ENCODE measurements around the gene TBX4.
"Not testable (repeated sequence)": the region's sequence is repeated elsewhere in the genome, so short reads cannot be mapped to it uniquely, and the experiment has no call there.

The TBX4 gene

DNA sequence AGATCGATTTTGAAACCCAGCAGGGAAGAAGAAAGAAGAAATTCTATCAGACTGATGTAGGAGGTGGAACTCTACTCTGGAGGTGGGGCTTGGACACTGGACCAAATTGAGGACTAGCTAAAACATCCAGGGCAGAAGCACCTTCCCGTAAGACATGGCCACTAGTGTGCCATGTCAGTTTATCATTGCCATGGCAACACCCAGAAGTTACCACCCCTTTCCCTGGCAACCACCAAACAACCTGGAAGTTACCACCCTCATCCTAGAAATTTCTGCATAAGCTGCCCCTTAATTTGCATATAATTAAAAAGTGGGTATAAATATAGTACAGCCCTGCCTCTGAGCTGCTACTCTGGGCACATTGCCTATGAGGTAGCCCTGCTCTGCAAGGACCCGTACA lies 72.1 kb downstream of the TBX4 start:
- no CpG with 5 or more reads among the region's 3 CpGs for WGBS, 2 donors (ENCODE audit: extremely low coverage in 2 of 2, insufficient read length in 2 of 2, insufficient replicate concordance in 1 of 2)
- Histone ChIP-seq H2BK120ac (ENCODE audit: low read depth, low read length) (no peak overlapping the region), H3K4me1 (ENCODE audit: control insufficient read depth in 2 of 2, insufficient read depth in 1 of 2, low read depth in 1 of 2, low read length in 2 of 2) (no peaks in the 10 kb centered on the region), H3K9me3 (replicated peaks in 1 of 2; ENCODE audit: control insufficient read depth in 2 of 2, insufficient read depth in 1 of 2, low read depth in 1 of 2, low read length in 2 of 2) (no peaks in the 10 kb centered on the region), H3K36me3 (replicated peaks in 1 of 2; ENCODE audit: control insufficient read depth in 2 of 2, insufficient read depth in 2 of 2, low read length in 2 of 2) (no peaks in the 10 kb centered on the region), H2BK12ac (ENCODE audit: low read length) (no peak overlapping the region), H3K27ac (replicated peaks; ENCODE audit: low read length) (no peak overlapping the region), H2BK5ac (ENCODE audit: low read length) (no peak overlapping the region), H3K18ac (ENCODE audit: low read length) (no peak overlapping the region), H3K4ac (ENCODE audit: low read length) (no peak overlapping the region), H3K4me2 (ENCODE audit: insufficient read depth, low read length, poor library complexity, severe bottlenecking) (no peak overlapping the region), H3K14ac (ENCODE audit: low read length) (no peak overlapping the region), H2BK15ac (ENCODE audit: low read length) (no peak overlapping the region), H2AFZ (ENCODE audit: low read length) (no peak overlapping the region), H3K27me3 (ENCODE audit: control insufficient read depth in 3 of 3, insufficient read depth in 3 of 3, low read depth in 1 of 3, low read length in 3 of 3) (peaks cover 0 to 6% (median 0%) of the 10 kb centered on the region in 3 experiments), H4K91ac (ENCODE audit: low read depth, low read length, poor library complexity) (no peak overlapping the region), H3K4me3 (ENCODE audit: low read length in 2 of 2) (no peak overlapping the region), H3K23ac (ENCODE audit: low read depth, low read length, poor library complexity) (no peak overlapping the region), H2AK5ac (ENCODE audit: low read depth, low read length) (no peak overlapping the region), H4K8ac (ENCODE audit: low read depth, low read length) (no peak overlapping the region), H3K9ac (ENCODE audit: low read depth, low read length, poor library complexity) (no peak overlapping the region), H3K79me1 (ENCODE audit: low read depth, low read length) (no peaks in the 10 kb centered on the region)
- DNase-seq (ENCODE audit: low spot score), result no peak

DNA sequence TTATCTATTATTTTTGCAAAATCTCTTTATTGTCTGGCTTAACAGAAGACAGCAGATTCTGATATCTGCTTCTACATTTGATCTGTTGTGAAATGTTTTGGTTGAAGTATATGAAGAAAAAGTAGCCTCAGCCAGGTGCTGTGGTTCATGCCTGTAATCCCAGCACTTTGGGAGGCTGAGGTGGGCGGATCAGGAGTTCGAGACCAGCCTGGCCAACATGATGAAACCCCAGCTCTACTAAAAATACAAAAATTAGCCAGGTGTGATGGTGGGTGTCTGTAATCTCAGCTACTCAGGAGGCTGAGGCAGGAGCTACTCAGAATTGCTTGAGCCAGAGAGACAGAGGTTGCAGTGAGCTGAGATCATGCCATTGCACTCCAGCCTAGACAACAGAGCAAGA lies 75.2 kb downstream of the TBX4 start:
- H3K27ac ChIP-seq (replicated peaks; ENCODE audit: low read length); H3K9me3 ChIP-seq (replicated peaks in 1 of 2; ENCODE audit: control insufficient read depth in 2 of 2, insufficient read depth in 1 of 2, low read depth in 1 of 2, low read length in 2 of 2); H3K79me1 ChIP-seq (ENCODE audit: low read depth, low read length); H2BK12ac ChIP-seq (ENCODE audit: low read length); DNase-seq (ENCODE audit: low spot score); H2AK5ac ChIP-seq (ENCODE audit: low read depth, low read length); H4K91ac ChIP-seq (ENCODE audit: low read depth, low read length, poor library complexity); H3K18ac ChIP-seq (ENCODE audit: low read length); H4K8ac ChIP-seq (ENCODE audit: low read depth, low read length); H3K4ac ChIP-seq (ENCODE audit: low read length); H3K23ac ChIP-seq (ENCODE audit: low read depth, low read length, poor library complexity); H2BK5ac ChIP-seq (ENCODE audit: low read length); H3K36me3 ChIP-seq (replicated peaks in 1 of 2; ENCODE audit: control insufficient read depth in 2 of 2, insufficient read depth in 2 of 2, low read length in 2 of 2); H3K27me3 ChIP-seq (ENCODE audit: control insufficient read depth in 3 of 3, insufficient read depth in 3 of 3, low read depth in 1 of 3, low read length in 3 of 3); H2AFZ ChIP-seq (ENCODE audit: low read length); H3K14ac ChIP-seq (ENCODE audit: low read length); H3K4me1 ChIP-seq (ENCODE audit: control insufficient read depth in 2 of 2, insufficient read depth in 1 of 2, low read depth in 1 of 2, low read length in 2 of 2); H3K4me3 ChIP-seq (ENCODE audit: low read length in 2 of 2); H3K9ac ChIP-seq (ENCODE audit: low read depth, low read length, poor library complexity); H2BK120ac ChIP-seq (ENCODE audit: low read depth, low read length); H3K4me2 ChIP-seq (ENCODE audit: insufficient read depth, low read length, poor library complexity, severe bottlenecking); H2BK15ac ChIP-seq (ENCODE audit: low read length): not testable (repeated sequence)
- no CpG with 5 or more reads among the region's 2 CpGs for WGBS, 2 donors (ENCODE audit: extremely low coverage in 2 of 2, insufficient read length in 2 of 2, insufficient replicate concordance in 1 of 2)

- Histone ChIP-seq H4K8ac (ENCODE audit: low read depth, low read length) (no peak overlapping the region), H3K9me3 (replicated peaks in 1 of 2; ENCODE audit: control insufficient read depth in 2 of 2, insufficient read depth in 1 of 2, low read depth in 1 of 2, low read length in 2 of 2) (no peaks in the 10 kb centered on the region), H3K14ac (ENCODE audit: low read length) (no peak overlapping the region), H2AFZ (ENCODE audit: low read length) (no peak overlapping the region), H2BK120ac (ENCODE audit: low read depth, low read length) (no peak overlapping the region), H3K23ac (ENCODE audit: low read depth, low read length, poor library complexity) (no peak overlapping the region), H3K79me1 (ENCODE audit: low read depth, low read length) (no peaks in the 10 kb centered on the region), H2BK15ac (ENCODE audit: low read length) (no peak overlapping the region), H2BK12ac (ENCODE audit: low read length) (no peak overlapping the region), H2AK5ac (ENCODE audit: low read depth, low read length) (no peak overlapping the region), H3K4me1 (ENCODE audit: control insufficient read depth in 2 of 2, insufficient read depth in 1 of 2, low read depth in 1 of 2, low read length in 2 of 2) (no peaks in the 10 kb centered on the region), H3K4ac (ENCODE audit: low read length) (no peak overlapping the region), H3K18ac (ENCODE audit: low read length) (no peak overlapping the region), H3K4me3 (ENCODE audit: low read length in 2 of 2) (no peak overlapping the region), H3K27me3 (ENCODE audit: control insufficient read depth in 3 of 3, insufficient read depth in 3 of 3, low read depth in 1 of 3, low read length in 3 of 3) (peaks cover 0 to 5% (median 0%) of the 10 kb centered on the region in 3 experiments), H2BK5ac (ENCODE audit: low read length) (no peak overlapping the region), H3K36me3 (replicated peaks in 1 of 2; ENCODE audit: control insufficient read depth in 2 of 2, insufficient read depth in 2 of 2, low read length in 2 of 2) (no peaks in the 10 kb centered on the region), H3K9ac (ENCODE audit: low read depth, low read length, poor library complexity) (no peak overlapping the region), H4K91ac (ENCODE audit: low read depth, low read length, poor library complexity) (no peak overlapping the region), H3K27ac (replicated peaks; ENCODE audit: low read length) (no peak overlapping the region), H3K4me2 (ENCODE audit: insufficient read depth, low read length, poor library complexity, severe bottlenecking) (no peak overlapping the region)
- no peak for DNase-seq (ENCODE audit: low spot score)
- WGBS, 2 donors (ENCODE audit: extremely low coverage in 2 of 2, insufficient read length in 2 of 2, insufficient replicate concordance in 1 of 2), result no CpG with 5 or more reads among the region's 2 CpGs
Measured at GRCh38 chr17:61528171-61528570, 75.9 kb downstream of the TBX4 start.

DNA sequence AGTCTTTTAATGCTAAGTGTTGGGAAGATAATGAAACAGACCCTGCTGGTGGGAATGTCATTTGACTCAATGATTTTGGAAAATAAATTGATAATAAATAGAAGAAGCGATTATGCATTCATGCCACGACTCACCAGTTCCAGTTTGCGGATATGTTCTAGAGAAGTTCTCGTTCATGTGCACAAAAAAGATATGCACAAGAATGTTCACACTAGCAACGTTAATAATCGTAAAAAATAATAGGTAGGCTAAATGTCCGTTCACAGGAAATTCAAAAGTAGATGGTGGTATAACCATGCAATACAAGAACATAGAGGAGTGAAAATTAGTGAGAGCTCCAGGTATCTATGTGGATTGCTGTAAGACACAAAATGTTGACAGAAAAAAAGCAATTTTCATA lies 79.0 kb downstream of the TBX4 start:
- Histone ChIP-seq H3K18ac (ENCODE audit: low read length) (no peak overlapping the region), H2BK5ac (ENCODE audit: low read length) (no peak overlapping the region), H3K9ac (ENCODE audit: low read depth, low read length, poor library complexity) (no peak overlapping the region), H2BK120ac (ENCODE audit: low read depth, low read length) (no peak overlapping the region), H3K9me3 (replicated peaks in 1 of 2; ENCODE audit: control insufficient read depth in 2 of 2, insufficient read depth in 1 of 2, low read depth in 1 of 2, low read length in 2 of 2) (no peaks in the 10 kb centered on the region), H3K79me1 (ENCODE audit: low read depth, low read length) (no peaks in the 10 kb centered on the region), H3K4ac (ENCODE audit: low read length) (no peak overlapping the region), H3K4me3 (ENCODE audit: low read length in 2 of 2) (no peak overlapping the region), H2BK12ac (ENCODE audit: low read length) (no peak overlapping the region), H3K4me2 (ENCODE audit: insufficient read depth, low read length, poor library complexity, severe bottlenecking) (no peak overlapping the region), H2AK5ac (ENCODE audit: low read depth, low read length) (no peak overlapping the region), H3K27me3 (ENCODE audit: control insufficient read depth in 3 of 3, insufficient read depth in 3 of 3, low read depth in 1 of 3, low read length in 3 of 3) (peaks cover 0 to 8% (median 0%) of the 10 kb centered on the region in 3 experiments), H3K27ac (replicated peaks; ENCODE audit: low read length) (no peak overlapping the region), H3K14ac (ENCODE audit: low read length) (no peak overlapping the region), H4K8ac (ENCODE audit: low read depth, low read length) (no peak overlapping the region), H3K4me1 (ENCODE audit: control insufficient read depth in 2 of 2, insufficient read depth in 1 of 2, low read depth in 1 of 2, low read length in 2 of 2) (no peaks in the 10 kb centered on the region), H2AFZ (ENCODE audit: low read length) (no peak overlapping the region), H3K23ac (ENCODE audit: low read depth, low read length, poor library complexity) (no peak overlapping the region), H2BK15ac (ENCODE audit: low read length) (no peak overlapping the region), H3K36me3 (replicated peaks in 1 of 2; ENCODE audit: control insufficient read depth in 2 of 2, insufficient read depth in 2 of 2, low read length in 2 of 2) (no peaks in the 10 kb centered on the region), H4K91ac (ENCODE audit: low read depth, low read length, poor library complexity) (no peak overlapping the region)
- DNase-seq (ENCODE audit: low spot score), result no peak
- no CpG with 5 or more reads among the region's 7 CpGs for WGBS, 2 donors (ENCODE audit: extremely low coverage in 2 of 2, insufficient read length in 2 of 2, insufficient replicate concordance in 1 of 2)
